ENCODE measurements around the gene SOWAHD. TPM values are rescaled to one million over a fixed set of nuclear protein-coding genes. Genes with fewer than 3 reads are reported as not detected.

Gene SOWAHD
- total RNA-seq, 1 donor from 2014 or later, result 0.71 TPM

Other genes with a start within 250 kb of the SOWAHD start
- 24.6 TPM for gene STEEP1, start 193.2 kb upstream of the SOWAHD start, total RNA-seq
- gene UBE2A, start 184.0 kb upstream of the SOWAHD start, total RNA-seq, result 58.9 TPM
- gene NKRF, start 152.2 kb upstream of the SOWAHD start, total RNA-seq, result 8.0 TPM
- 16.1 TPM for gene SEPTIN6, start 65.4 kb upstream of the SOWAHD start, total RNA-seq
- 1,220 TPM for gene RPL39, start 33.0 kb downstream of the SOWAHD start, total RNA-seq
- gene UPF3B, start 94.4 kb downstream of the SOWAHD start, total RNA-seq, result 4.8 TPM
- 10.1 TPM for gene RNF113A, start 113.1 kb downstream of the SOWAHD start, total RNA-seq
- 88.8 TPM for gene NDUFA1, start 113.2 kb downstream of the SOWAHD start, total RNA-seq
- gene AKAP14, start 137.3 kb downstream of the SOWAHD start, total RNA-seq, result not detected
- gene NKAP, start 185.2 kb downstream of the SOWAHD start, total RNA-seq, result 6.1 TPM